Hepatocyte (in vitro differentiated cells): ENCODE results near the gene GPR32. TPM values are rescaled to one million over a fixed set of nuclear protein-coding genes. Genes with fewer than 3 reads are reported as not detected.

Experiments used
- DNase-seq: peaks from one replicate; pipeline ENCODE4 v3.0.0-alpha.2; 2016; ENCODE audit warnings: low spot score
- H2AFZ ChIP-seq: fragments of 200-600 bp; sonication (generic); 2 replicates; pipeline ENCODE4 v1.6.0; 2016; ENCODE audit warnings: antibody characterized with exemption, mild to moderate bottlenecking
- H3K27ac ChIP-seq: fragments of 200-600 bp; sonication (generic); 2 replicates; pipeline ENCODE4 v1.5.1; 2016; ENCODE audit warnings: mild to moderate bottlenecking
- H3K27me3 ChIP-seq: fragments of 200-600 bp; sonication (generic); 2 replicates; pipeline ENCODE4 v1.6.1; 2016
- H3K36me3 ChIP-seq: fragments of 200-600 bp; sonication (generic); replicated peaks from 2 replicates; pipeline ENCODE4 v1.5.1; 2016; ENCODE audit warnings: low read depth; ENCODE audit not compliant: insufficient read depth
- H3K4me1 ChIP-seq: fragments of 200-600 bp; sonication (generic); 2 replicates; pipeline ENCODE4 v1.5.1; 2016; ENCODE audit warnings: mild to moderate bottlenecking, moderate library complexity; ENCODE audit not compliant: insufficient read depth
- H3K4me2 ChIP-seq: fragments of 200-600 bp; sonication (generic); 2 replicates; pipeline ENCODE4 v1.6.0; 2016
- H3K4me3 ChIP-seq: fragments of 200-600 bp; sonication (generic); 2 replicates; pipeline ENCODE4 v1.5.1; 2016; ENCODE audit warnings: mild to moderate bottlenecking
- H3K79me2 ChIP-seq: fragments of 200-600 bp; sonication (generic); 2 replicates; pipeline ENCODE4 v1.6.0; 2017; ENCODE audit warnings: mild to moderate bottlenecking
- H3K9me2 ChIP-seq: fragments of 200-600 bp; sonication (generic); replicated peaks from 2 replicates; pipeline ENCODE4 v1.6.0; 2017; ENCODE audit warnings: mild to moderate bottlenecking; ENCODE audit not compliant: insufficient read depth
- H3K9me3 ChIP-seq: fragments of 200-600 bp; sonication (generic); 2 replicates; pipeline ENCODE4 v1.5.1; 2016; ENCODE audit warnings: low read depth, mild to moderate bottlenecking
- H4K20me1 ChIP-seq: fragments of 200-600 bp; sonication (generic); 2 replicates; pipeline ENCODE4 v1.6.0; 2016; ENCODE audit warnings: mild to moderate bottlenecking; ENCODE audit not compliant: insufficient read depth, poor library complexity, severe bottlenecking
- EZH2 ChIP-seq: fragments of 200-600 bp; sonication (generic); IDR thresholded peaks from 2 replicates; pipeline ENCODE4 v1.6.1; 2016; ENCODE audit warnings: antibody characterized with exemption, mild to moderate bottlenecking, borderline replicate concordance
- EZH2phosphoT487 ChIP-seq: fragments of 200-600 bp; sonication (generic); IDR thresholded peaks from one replicate; pipeline ENCODE4 v1.6.1; 2018; ENCODE audit warnings: antibody characterized with exemption, mild to moderate bottlenecking, low read depth, moderate library complexity; ENCODE audit not compliant: unreplicated experiment, severe bottlenecking
- WGBS: methylation state at CpG from one replicate; pipeline ENCODE4 v1.1.6; 2016; ENCODE audit warnings: low lambda C conversion rate; ENCODE audit errors: missing lambda C conversion rate; 5-methylcytosine and 5-hydroxymethylcytosine counted together
- polyA plus RNA-seq: library from polyadenylated mRNA; unstranded; fragments of >200 nt; fragmentation: Nextera tagmentation; extraction: Ambion mirVana; gene quantifications from 2 replicates; pipeline ENCODE4 v1.2.1, GENCODE V29; 2016
- total RNA-seq: library from RNA; depleted of rRNA; stranded (reverse); fragments of >200 nt; gene quantifications from 2 replicates; pipeline ENCODE4 v1.2.3, GENCODE V29; 2014
- TF ChIP-seq, protein P1 (sequence below): fragments of 200-600 bp; sonication (generic); IDR thresholded peaks from 2 replicates; pipeline ENCODE4 v1.5.1; 2016; ENCODE audit warnings: antibody characterized with exemption, mild to moderate bottlenecking; ENCODE audit not compliant: poor library complexity

The GPR32 gene
- total and polyA plus RNA-seq, 2 experiments from 2014 or later = not detected

DNA sequence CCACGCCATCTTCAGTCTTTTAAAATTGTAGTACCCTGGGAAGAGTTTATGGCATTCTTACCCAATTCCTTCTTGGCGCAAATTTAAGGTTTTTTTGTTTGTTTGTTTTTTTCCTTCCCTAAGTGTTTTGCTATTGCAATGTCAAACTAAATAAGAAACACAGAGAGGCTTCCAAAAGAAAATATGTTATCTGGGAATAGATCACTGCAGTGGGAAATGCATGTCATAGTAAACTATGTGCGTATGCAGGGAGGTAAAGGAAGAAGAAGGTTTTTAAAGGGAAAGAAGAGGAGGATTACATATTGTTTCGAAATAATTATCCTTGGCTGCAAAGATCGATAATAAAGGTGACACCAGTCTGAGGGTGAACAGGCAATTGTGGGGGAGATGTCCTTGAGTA, 33.9 kb upstream of the GPR32 start:
- H3K4me3 ChIP-seq = no peak overlapping the region
- 77% methylated on average over 5 of the region's 5 CpGs for whole genome bisulfite sequencing
- H3K27me3 ChIP-seq = peaks cover 10% of the 10 kb centered on the region
- H2AFZ ChIP-seq = no peak overlapping the region
- no peaks in the 10 kb centered on the region for H4K20me1 ChIP-seq
- H3K9me3 ChIP-seq = no peaks in the 10 kb centered on the region
- no peak for DNase-seq
- H3K27ac ChIP-seq = no peak overlapping the region
- TF ChIP-seq, protein P1, sequence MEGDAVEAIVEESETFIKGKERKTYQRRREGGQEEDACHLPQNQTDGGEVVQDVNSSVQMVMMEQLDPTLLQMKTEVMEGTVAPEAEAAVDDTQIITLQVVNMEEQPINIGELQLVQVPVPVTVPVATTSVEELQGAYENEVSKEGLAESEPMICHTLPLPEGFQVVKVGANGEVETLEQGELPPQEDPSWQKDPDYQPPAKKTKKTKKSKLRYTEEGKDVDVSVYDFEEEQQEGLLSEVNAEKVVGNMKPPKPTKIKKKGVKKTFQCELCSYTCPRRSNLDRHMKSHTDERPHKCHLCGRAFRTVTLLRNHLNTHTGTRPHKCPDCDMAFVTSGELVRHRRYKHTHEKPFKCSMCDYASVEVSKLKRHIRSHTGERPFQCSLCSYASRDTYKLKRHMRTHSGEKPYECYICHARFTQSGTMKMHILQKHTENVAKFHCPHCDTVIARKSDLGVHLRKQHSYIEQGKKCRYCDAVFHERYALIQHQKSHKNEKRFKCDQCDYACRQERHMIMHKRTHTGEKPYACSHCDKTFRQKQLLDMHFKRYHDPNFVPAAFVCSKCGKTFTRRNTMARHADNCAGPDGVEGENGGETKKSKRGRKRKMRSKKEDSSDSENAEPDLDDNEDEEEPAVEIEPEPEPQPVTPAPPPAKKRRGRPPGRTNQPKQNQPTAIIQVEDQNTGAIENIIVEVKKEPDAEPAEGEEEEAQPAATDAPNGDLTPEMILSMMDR = no peak
- TF ChIP-seq EZH2 (no peak), EZH2phosphoT487 (no peak)
- no peaks in the 10 kb centered on the region for H3K36me3 ChIP-seq
- H3K9me2 ChIP-seq = no peaks in the 10 kb centered on the region
- no peaks in the 10 kb centered on the region for H3K4me1 ChIP-seq
- no peak overlapping the region for H3K4me2 ChIP-seq
- H3K79me2 ChIP-seq = no peaks in the 10 kb centered on the region

DNA sequence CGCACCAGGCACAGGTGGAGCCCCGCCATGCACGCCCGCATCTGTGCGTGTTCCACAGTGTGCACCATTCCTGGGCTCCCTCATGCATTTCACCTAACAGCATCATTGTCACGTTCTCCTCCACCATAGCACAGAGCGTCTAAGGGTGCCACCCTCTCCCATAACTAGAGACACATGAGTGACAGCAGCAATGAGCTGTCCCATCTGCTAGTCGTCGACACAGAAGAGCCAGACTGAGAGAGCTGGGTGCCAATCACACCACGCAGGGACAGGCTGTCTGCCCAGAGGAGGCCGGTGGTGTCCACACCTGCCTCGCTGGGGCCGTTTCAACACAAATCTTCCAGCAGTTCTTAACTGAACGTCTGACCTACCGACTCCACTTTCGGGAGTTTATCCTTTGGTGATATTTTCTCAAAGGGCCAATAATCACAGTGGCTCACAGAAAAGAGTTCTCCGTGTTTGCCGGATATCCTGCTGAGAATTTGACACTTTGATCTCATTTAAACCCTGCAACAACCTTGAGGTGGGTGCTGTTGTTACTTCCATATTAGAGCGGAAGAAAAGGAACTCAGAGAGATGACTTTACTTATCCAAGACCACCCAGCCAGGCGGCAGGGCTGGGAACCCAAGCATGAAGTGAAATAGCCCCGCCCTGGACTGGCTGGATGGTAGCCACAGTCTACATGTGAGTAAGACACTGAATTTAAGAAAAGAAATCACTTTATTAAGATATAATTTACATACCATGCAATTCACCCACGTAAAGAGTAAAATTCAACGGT, 30.9 kb upstream of the GPR32 start:
- Histone ChIP-seq H3K79me2 (no peaks in the 10 kb centered on the region), H4K20me1 (no peaks in the 10 kb centered on the region), H3K9me2 (no peaks in the 10 kb centered on the region), H2AFZ (no peak overlapping the region), H3K4me3 (no peak overlapping the region), H3K27me3 (peaks cover 10% of the 10 kb centered on the region), H3K4me1 (no peaks in the 10 kb centered on the region), H3K4me2 (no peak overlapping the region), H3K9me3 (no peaks in the 10 kb centered on the region), H3K27ac (no peak overlapping the region), H3K36me3 (no peaks in the 10 kb centered on the region)
- DNase-seq = no peak
- TF ChIP-seq, protein P1 = no peak
- no peak for TF ChIP-seq EZH2phosphoT487
- no peak for TF ChIP-seq EZH2
- WGBS = 81% methylated on average over 23 of the region's 23 CpGs

DNA sequence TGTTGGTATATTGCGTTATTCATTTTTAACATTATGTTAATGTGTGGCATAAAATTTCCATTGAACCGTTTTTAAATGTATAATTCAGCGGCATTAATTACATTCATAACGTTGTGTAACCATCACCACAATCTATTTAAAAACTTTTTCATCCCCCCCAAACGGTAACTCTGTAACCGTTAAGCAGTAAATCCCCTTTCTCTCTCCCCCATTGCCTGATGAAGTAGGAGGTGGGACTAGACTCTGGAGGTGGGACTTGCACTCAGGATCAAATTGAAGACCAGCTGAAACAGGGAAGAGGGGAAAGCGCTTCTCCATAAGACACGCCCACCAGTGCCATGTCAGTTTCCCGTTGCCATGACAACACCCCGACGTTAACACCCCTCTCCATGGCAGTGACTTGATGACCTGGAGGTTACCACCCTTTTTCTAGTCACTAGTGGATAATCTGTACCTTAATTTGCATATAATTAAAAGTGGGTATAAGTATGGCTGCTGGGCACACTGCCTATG, 30.3 kb upstream of the GPR32 start:
- no peak for TF ChIP-seq EZH2
- TF ChIP-seq, protein P1 = no peak
- TF ChIP-seq EZH2phosphoT487 = no peak
- Histone ChIP-seq H3K4me3 (no peak overlapping the region), H4K20me1 (no peaks in the 10 kb centered on the region), H3K36me3 (no peaks in the 10 kb centered on the region), H3K4me1 (no peaks in the 10 kb centered on the region), H3K9me3 (no peaks in the 10 kb centered on the region), H3K4me2 (no peak overlapping the region), H3K27me3 (peaks cover 10% of the 10 kb centered on the region), H3K79me2 (no peaks in the 10 kb centered on the region), H3K9me2 (no peaks in the 10 kb centered on the region), H3K27ac (no peak overlapping the region), H2AFZ (no peak overlapping the region)
- DNase-seq = no peak
- 66% methylated on average over 11 of the region's 11 CpGs for WGBS
